HepG2 (cell line): ENCODE data around the gene MAP3K3. TPM values are rescaled to one million over a fixed set of nuclear protein-coding genes. Genes with fewer than 3 reads are reported as not detected.
A peak's percentile ranks its signal among the peaks of the same experiment; 100 is the strongest.

Experiments
- ARNT2 ChIP-seq: sonication (generic); formaldehyde crosslinking; IDR thresholded peaks from 2 replicates; pipeline ENCODE4 v1.8.0; 2022; ENCODE audit warnings: mild to moderate bottlenecking, low read depth, missing genetic modification reagents, moderate library complexity
- GTF3A ChIP-seq: sonication (generic); formaldehyde crosslinking; conservative IDR thresholded peaks from 2 replicates; pipeline ENCODE4 v1.4.0; 2020; ENCODE audit warnings: mild to moderate bottlenecking, missing genetic modification reagents
- MBD4 ChIP-seq: IDR thresholded peaks from 2 replicates; pipeline ENCODE4 v1.6.1; 2012; ENCODE audit warnings: low read length, inconsistent platforms, borderline replicate concordance
- NR3C1 ChIP-seq: sonication (generic); formaldehyde crosslinking; IDR thresholded peaks from 2 replicates; pipeline ENCODE4 v1.4.0; 2020; ENCODE audit warnings: missing genetic modification reagents
- TMF1 ChIP-seq: sonication (generic); formaldehyde crosslinking; IDR thresholded peaks from 2 replicates; pipeline ENCODE4 v1.8.1; 2022; ENCODE audit warnings: low read depth, missing genetic modification reagents
- ZFX ChIP-seq: sonication (generic); formaldehyde crosslinking; IDR thresholded peaks from 2 replicates; pipeline ENCODE4 v1.4.0; 2020; ENCODE audit warnings: mild to moderate bottlenecking, low read depth, missing genetic modification reagents, moderate library complexity
- ZNF484 ChIP-seq: sonication (generic); formaldehyde crosslinking; IDR thresholded peaks from 2 replicates; pipeline ENCODE4 v1.5.1; 2020; ENCODE audit warnings: mild to moderate bottlenecking, low read depth, missing genetic modification reagents, borderline replicate concordance
- ZNF776 ChIP-seq: sonication (generic); formaldehyde crosslinking; IDR thresholded peaks from 2 replicates; pipeline ENCODE4 v1.4.0; 2020; ENCODE audit warnings: mild to moderate bottlenecking, missing genetic modification reagents
- ZNF777 ChIP-seq: sonication (generic); formaldehyde crosslinking; IDR thresholded peaks from 2 replicates; pipeline ENCODE4 v1.4.0; 2020; ENCODE audit warnings: missing genetic modification reagents
- polyA plus RNA-seq, 8 experiments: library from polyadenylated mRNA; depleted of rRNA in 3 of 8; stranded (reverse) in 7 of 8; unstranded in 1 of 8; fragments of >200 nt; fragmentation: Illumina TruSeq in 4 of 8; extraction: Trizol in 4 of 8; gene quantifications; 2 replicates each; pipeline versions ENCODE4 v1.2.1 to v1.2.3, GENCODE V29; 2011 to 2016; ENCODE audit warnings: low read depth in 4 of 8, missing spikeins in 1 of 8, mixed read lengths in 1 of 8; ENCODE audit not compliant: insufficient read depth in 1 of 8
- total RNA-seq, 5 experiments: library from RNA; depleted of rRNA; stranded (reverse); fragments of >200 nt; fragmentation: Illumina TruSeq; extraction: Trizol; gene quantifications; 2 replicates each; pipeline ENCODE4 v1.2.3, GENCODE V29; 2016; ENCODE audit warnings: low read depth in 1 of 5
- TF ChIP-seq, protein P1 (sequence below): sonication (generic); formaldehyde crosslinking; IDR thresholded peaks from 2 replicates; pipeline ENCODE4 v1.4.0; 2020; ENCODE audit warnings: missing genetic modification reagents, borderline replicate concordance
- TF ChIP-seq, protein P2 (sequence below): sonication (generic); formaldehyde crosslinking; IDR thresholded peaks from 2 replicates; pipeline ENCODE4 v1.8.0; 2022; ENCODE audit warnings: low read depth, missing genetic modification reagents
- TF ChIP-seq, protein P3 (sequence below): sonication (generic); formaldehyde crosslinking; IDR thresholded peaks from 2 replicates; pipeline ENCODE4 v1.4.0; 2020; ENCODE audit warnings: missing genetic modification reagents
- TF ChIP-seq, protein P4 (sequence below): IDR thresholded peaks from 2 replicates; pipeline ENCODE4 v1.6.1; 2012; ENCODE audit warnings: low read length, improper control_type of control experiment

Gene MAP3K3
- total and polyA plus RNA-seq, 2 of the 13 experiments (the other 11 are each of a cell fraction or from before 2014, with no cell fraction given): 17.7 to 21.8 TPM

DNA sequence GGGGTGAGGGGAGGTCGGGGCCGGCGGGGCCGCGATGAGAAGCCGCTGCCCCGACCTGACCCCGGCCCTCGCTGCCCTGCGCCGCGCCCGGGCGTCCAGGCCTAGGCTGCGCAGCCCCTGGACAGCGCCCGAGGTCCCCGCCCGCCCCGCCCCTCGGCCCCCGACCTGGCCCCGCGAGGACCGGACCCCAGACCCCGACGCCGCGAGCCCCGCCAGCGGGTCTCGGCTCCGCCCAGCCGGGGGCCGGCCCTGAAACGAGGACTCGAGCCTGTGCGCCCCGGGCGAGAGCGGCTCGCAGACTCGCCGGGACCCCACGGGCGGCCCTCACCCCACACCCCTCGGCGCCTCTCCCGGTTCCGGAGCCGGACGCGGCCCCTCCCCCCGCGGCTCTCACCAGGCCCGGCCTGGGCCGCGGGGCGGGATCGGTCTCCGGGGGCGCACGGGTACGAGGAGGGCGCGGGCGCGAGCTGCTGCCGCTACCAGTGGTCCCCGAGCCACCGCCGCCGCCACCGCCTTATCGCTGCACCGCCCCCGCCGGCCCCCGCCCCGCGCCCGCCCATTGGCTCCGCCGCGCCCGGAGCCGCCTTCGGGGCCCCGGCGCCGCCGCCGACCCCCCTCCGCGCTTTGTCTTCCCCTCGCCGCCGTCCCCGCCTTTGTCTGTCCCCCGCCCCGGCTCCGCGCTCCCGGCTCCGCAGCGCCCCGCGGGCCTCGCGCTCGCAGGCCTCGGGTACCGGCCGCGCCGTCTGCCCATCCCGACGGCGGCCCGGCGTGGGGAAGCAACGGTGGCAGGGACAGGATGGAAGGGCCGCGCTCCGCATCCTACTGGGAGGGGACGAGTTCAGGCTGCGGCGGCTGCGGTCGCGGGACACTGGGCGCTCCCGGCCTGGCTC lies 77.7 kb downstream of the MAP3K3 start, which contains the start of gene LIMD2 (continued):
- 0 out of 2 replicates have a peak, but pooled peaks have one; percentile 8 for TF ChIP-seq ZNF776 (CRISPR knock-in tag)
- no peak for TF ChIP-seq ZNF484 (CRISPR knock-in tag)
- TF ChIP-seq, protein P1, sequence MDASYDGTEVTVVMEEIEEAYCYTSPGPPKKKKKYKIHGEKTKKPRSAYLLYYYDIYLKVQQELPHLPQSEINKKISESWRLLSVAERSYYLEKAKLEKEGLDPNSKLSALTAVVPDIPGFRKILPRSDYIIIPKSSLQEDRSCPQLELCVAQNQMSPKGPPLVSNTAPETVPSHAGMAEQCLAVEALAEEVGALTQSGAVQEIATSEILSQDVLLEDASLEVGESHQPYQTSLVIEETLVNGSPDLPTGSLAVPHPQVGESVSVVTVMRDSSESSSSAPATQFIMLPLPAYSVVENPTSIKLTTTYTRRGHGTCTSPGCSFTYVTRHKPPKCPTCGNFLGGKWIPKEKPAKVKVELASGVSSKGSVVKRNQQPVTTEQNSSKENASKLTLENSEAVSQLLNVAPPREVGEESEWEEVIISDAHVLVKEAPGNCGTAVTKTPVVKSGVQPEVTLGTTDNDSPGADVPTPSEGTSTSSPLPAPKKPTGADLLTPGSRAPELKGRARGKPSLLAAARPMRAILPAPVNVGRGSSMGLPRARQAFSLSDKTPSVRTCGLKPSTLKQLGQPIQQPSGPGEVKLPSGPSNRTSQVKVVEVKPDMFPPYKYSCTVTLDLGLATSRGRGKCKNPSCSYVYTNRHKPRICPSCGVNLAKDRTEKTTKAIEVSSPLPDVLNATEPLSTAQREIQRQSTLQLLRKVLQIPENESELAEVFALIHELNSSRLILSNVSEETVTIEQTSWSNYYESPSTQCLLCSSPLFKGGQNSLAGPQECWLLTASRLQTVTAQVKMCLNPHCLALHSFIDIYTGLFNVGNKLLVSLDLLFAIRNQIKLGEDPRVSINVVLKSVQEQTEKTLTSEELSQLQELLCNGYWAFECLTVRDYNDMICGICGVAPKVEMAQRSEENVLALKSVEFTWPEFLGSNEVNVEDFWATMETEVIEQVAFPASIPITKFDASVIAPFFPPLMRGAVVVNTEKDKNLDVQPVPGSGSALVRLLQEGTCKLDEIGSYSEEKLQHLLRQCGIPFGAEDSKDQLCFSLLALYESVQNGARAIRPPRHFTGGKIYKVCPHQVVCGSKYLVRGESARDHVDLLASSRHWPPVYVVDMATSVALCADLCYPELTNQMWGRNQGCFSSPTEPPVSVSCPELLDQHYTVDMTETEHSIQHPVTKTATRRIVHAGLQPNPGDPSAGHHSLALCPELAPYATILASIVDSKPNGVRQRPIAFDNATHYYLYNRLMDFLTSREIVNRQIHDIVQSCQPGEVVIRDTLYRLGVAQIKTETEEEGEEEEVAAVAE (CRISPR knock-in tag): no peak
- TF ChIP-seq, protein P2, sequence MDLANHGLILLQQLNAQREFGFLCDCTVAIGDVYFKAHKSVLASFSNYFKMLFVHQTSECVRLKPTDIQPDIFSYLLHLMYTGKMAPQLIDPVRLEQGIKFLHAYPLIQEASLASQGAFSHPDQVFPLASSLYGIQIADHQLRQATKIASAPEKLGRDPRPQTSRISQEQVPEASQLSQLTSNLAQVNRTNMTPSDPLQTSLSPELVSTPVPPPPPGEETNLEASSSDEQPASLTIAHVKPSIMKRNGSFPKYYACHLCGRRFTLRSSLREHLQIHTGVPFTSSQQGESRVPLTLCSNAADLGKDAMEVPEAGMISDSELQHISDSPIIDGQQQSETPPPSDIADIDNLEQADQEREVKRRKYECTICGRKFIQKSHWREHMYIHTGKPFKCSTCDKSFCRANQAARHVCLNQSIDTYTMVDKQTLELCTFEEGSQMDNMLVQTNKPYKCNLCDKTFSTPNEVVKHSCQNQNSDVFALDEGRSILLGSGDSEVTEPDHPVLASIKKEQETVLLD (CRISPR knock-in tag): peak; percentile 61
- TF ChIP-seq MBD4: no peak
- TF ChIP-seq, protein P3, sequence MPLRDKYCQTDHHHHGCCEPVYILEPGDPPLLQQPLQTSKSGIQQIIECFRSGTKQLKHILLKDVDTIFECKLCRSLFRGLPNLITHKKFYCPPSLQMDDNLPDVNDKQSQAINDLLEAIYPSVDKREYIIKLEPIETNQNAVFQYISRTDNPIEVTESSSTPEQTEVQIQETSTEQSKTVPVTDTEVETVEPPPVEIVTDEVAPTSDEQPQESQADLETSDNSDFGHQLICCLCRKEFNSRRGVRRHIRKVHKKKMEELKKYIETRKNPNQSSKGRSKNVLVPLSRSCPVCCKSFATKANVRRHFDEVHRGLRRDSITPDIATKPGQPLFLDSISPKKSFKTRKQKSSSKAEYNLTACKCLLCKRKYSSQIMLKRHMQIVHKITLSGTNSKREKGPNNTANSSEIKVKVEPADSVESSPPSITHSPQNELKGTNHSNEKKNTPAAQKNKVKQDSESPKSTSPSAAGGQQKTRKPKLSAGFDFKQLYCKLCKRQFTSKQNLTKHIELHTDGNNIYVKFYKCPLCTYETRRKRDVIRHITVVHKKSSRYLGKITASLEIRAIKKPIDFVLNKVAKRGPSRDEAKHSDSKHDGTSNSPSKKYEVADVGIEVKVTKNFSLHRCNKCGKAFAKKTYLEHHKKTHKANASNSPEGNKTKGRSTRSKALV (CRISPR knock-in tag): no peak
- TF ChIP-seq TMF1 (CRISPR knock-in tag): no peak
- TF ChIP-seq ZFX (CRISPR knock-in tag): peak; percentile 60
- TF ChIP-seq, protein P4, sequence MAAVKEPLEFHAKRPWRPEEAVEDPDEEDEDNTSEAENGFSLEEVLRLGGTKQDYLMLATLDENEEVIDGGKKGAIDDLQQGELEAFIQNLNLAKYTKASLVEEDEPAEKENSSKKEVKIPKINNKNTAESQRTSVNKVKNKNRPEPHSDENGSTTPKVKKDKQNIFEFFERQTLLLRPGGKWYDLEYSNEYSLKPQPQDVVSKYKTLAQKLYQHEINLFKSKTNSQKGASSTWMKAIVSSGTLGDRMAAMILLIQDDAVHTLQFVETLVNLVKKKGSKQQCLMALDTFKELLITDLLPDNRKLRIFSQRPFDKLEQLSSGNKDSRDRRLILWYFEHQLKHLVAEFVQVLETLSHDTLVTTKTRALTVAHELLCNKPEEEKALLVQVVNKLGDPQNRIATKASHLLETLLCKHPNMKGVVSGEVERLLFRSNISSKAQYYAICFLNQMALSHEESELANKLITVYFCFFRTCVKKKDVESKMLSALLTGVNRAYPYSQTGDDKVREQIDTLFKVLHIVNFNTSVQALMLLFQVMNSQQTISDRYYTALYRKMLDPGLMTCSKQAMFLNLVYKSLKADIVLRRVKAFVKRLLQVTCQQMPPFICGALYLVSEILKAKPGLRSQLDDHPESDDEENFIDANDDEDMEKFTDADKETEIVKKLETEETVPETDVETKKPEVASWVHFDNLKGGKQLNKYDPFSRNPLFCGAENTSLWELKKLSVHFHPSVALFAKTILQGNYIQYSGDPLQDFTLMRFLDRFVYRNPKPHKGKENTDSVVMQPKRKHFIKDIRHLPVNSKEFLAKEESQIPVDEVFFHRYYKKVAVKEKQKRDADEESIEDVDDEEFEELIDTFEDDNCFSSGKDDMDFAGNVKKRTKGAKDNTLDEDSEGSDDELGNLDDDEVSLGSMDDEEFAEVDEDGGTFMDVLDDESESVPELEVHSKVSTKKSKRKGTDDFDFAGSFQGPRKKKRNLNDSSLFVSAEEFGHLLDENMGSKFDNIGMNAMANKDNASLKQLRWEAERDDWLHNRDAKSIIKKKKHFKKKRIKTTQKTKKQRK: no peak
- TF ChIP-seq ZNF777 (CRISPR knock-in tag): peak; percentile 96
- TF ChIP-seq GTF3A (CRISPR knock-in tag): no peak
- TF ChIP-seq NR3C1: no peak
- TF ChIP-seq ARNT2 (CRISPR knock-in tag): peak; percentile 84
